Memory B cell (primary cell): ENCODE results near the gene ICA1.

Experiments
- ATAC-seq: fragments of 150-1000 bp; cut with Tn5 transposase; 2 replicates; pipeline ENCODE4 v1.10.0; 2021; ENCODE audit warnings: low read depth, mild to moderate bottlenecking, moderate library complexity
- DNase-seq, 2 donors: peaks; one replicate each; pipeline ENCODE4 v3.0.0; 2022; ENCODE audit warnings: low spot score in 2 of 2
- H3K27ac Mint-ChIP-seq: one replicate; pipeline ENCODE4 v1.8.0; 2022; ENCODE audit warnings: mild to moderate bottlenecking, moderate library complexity, mixed read lengths
- H3K27me3 Mint-ChIP-seq: one replicate; pipeline ENCODE4 v1.8.0; 2022; ENCODE audit warnings: mixed read lengths
- H3K36me3 Mint-ChIP-seq: one replicate; pipeline ENCODE4 v1.8.0; 2022; ENCODE audit warnings: mild to moderate bottlenecking, mixed read lengths
- H3K4me1 Mint-ChIP-seq: one replicate; pipeline ENCODE4 v1.8.0; 2022; ENCODE audit warnings: mixed read lengths
- H3K4me3 Mint-ChIP-seq: one replicate; pipeline ENCODE4 v1.8.0; 2022; ENCODE audit warnings: mild to moderate bottlenecking, moderate library complexity, mixed read lengths
- H3K9me3 Mint-ChIP-seq: one replicate; pipeline ENCODE4 v1.8.0; 2022; ENCODE audit warnings: mixed read lengths

ICA1 gene

GRCh38 chr7:8226501-8226900 lies 35.5 kb downstream of the ICA1 start:
- H3K27ac Mint-ChIP-seq, result no peak overlapping the region
- no peaks in the 10 kb centered on the region for H3K9me3 Mint-ChIP-seq
- peaks cover 14% of the 10 kb centered on the region for H3K27me3 Mint-ChIP-seq

GRCh38 chr7:8221567-8221966 lies 40.4 kb downstream of the ICA1 start:
- H3K27me3 Mint-ChIP-seq, result peaks cover 4% of the 10 kb centered on the region
- no peaks in the 10 kb centered on the region for H3K9me3 Mint-ChIP-seq
- no peaks in the 10 kb centered on the region for H3K36me3 Mint-ChIP-seq
- no peak overlapping the region for H3K4me3 Mint-ChIP-seq
- no peak for ATAC-seq
- peaks cover 2% of the 10 kb centered on the region for H3K4me1 Mint-ChIP-seq
- no peak overlapping the region for H3K27ac Mint-ChIP-seq
- DNase-seq, result no peak

More at GRCh38 chr7:8226501-8226900, 35.5 kb downstream of the ICA1 start:
- no peak for DNase-seq
- H3K36me3 Mint-ChIP-seq, result no peaks in the 10 kb centered on the region
- no peaks in the 10 kb centered on the region for H3K4me1 Mint-ChIP-seq
- no peak for ATAC-seq
- no peak overlapping the region for H3K4me3 Mint-ChIP-seq

DNA sequence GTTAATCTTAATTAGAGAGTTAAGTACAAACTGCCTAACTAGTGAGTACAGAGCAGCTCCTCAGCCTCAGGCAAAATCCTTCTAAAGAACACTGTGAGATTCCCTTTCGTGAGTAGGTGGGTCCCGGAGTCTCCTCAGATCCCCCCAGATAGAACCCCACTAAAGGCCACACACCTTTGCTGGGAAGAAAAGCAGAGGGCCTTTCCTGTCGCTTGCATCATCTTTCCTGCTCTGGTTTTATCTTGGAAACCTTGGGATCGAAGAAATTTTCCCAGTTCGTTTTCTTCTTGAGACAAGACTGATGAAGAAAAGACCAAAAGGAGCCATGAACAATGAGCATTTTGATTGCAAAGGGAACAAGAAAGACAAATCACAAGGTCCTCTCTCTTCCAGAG lies 40.9 kb downstream of the ICA1 start:
- Mint-ChIP-seq H3K36me3 (no peaks in the 10 kb centered on the region), H3K4me1 (peaks cover 2% of the 10 kb centered on the region), H3K9me3 (no peaks in the 10 kb centered on the region), H3K4me3 (no peak overlapping the region), H3K27ac (no peak overlapping the region), H3K27me3 (peaks cover 2% of the 10 kb centered on the region)
- DNase-seq (no peak), ATAC-seq (no peak)

DNA sequence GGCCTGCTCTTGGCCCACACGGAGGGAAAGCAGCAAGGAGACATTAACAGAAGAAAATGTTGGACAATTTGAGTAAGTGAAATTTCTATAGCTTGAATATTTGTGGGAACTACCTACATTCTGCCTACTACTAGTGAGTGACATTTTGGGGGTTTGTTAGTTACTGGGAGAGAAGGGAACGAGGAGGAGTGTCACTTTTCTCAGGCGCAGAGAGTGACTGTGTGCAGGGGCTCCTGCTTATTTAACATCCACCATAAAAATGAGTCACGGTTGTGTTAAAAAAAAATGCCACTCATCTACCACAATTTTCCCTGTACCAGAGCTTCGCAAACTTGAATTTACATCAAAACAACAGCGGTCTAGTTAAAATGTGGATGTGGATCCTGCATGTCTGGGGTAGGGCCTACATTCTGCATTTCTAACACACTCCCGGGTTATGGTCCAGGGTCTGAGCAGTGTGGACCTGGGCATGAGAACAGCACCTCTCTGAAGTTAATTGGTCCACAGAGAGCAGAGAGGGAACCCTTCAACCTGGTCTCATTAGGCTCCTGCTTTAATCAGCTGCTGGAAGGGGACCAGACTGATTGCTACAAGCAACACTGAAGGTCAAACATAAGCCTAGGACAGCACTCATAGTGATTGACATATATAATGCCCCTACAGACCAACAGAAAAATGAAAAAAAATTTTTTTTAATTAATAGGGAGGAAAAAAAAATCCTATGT lies 41.4 kb downstream of the ICA1 start:
- no peak for DNase-seq
- no peak overlapping the region for H3K4me3 Mint-ChIP-seq
- no peak for ATAC-seq
- no peaks in the 10 kb centered on the region for H3K36me3 Mint-ChIP-seq
- no peaks in the 10 kb centered on the region for H3K27me3 Mint-ChIP-seq
- H3K27ac Mint-ChIP-seq, result no peak overlapping the region
- H3K4me1 Mint-ChIP-seq, result peaks cover 2% of the 10 kb centered on the region
- no peaks in the 10 kb centered on the region for H3K9me3 Mint-ChIP-seq

DNA sequence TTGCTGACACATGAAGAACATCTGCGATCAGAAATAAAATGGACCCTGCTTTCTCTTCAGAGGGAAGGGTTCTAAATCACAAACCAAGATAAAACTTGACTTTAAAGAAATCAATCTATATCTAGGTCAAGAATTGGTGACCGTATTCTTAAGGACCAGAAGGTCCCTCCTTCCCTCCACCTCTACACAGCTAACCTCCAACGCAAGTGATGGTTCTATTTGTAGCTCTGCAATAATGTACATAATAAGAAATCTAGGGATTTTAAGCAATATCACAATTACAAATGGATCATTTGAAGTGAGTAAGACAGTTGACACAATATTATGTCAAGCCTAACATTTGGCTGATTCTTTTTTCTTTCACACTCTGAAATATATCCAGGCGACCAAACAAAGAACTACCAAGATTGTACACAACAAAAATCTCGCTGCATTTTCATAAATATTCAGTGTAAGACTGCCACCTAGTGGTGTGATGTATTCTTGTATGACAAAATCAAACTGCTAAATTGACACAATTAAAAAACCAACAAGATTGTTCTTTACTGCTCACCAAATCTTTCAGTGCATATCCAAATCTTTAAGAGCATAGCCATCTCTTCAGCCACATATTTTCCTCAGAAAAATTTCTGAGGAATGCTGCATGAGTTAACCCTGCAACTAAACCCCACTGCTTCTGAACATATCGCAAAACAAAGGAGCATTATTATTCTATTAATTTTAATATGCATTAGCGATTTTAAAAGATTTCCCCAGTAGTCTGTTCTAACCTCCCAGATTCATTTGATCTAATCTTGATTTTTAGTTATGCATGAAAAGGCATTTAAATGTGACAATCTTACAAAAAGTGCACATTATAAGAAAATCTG lies 44.5 kb downstream of the ICA1 start:
- Mint-ChIP-seq H3K36me3 (no peaks in the 10 kb centered on the region), H3K9me3 (no peaks in the 10 kb centered on the region), H3K4me3 (no peak overlapping the region), H3K27me3 (no peaks in the 10 kb centered on the region), H3K4me1 (peaks cover 2% of the 10 kb centered on the region), H3K27ac (no peak overlapping the region)
- peak; percentile 59 for ATAC-seq
- peak; percentile 19 to 67 for DNase-seq

- ATAC-seq, result no peak
- H3K27me3 Mint-ChIP-seq, result no peaks in the 10 kb centered on the region
Observed at GRCh38 chr7:8216334-8216690, 45.7 kb downstream of the ICA1 start.

DNA sequence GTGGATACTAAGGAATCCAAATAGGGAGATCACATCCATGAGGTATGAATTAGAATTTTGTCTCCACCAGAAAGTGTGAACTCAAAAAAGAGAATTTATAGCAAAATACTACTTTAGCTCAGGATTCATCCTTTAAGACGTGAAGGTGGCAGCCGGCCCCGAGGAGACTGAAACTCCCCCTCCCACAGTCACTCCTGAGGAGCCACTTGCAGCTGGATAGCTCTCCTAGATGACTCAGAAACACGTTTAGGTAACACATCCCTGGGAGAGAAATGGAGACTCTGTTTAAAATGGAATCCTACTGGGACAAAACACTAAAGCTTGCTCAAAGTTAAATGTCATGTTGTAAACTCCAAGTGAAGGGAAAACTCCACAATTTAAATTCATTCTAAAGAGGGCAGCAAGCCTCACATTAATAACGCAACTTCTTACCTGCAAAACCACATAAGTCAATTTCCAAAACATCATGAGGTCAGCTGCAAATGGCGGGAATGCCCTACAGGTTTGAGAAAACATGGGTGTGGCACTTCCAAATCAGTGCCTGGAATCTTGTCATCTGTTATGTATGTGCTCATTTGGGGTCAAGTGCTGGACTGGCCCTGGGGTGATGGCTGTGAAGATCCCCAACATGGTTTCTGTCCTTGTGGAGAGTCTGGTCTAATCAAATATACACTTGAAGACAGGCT lies 46.2 kb downstream of the ICA1 start:
- Mint-ChIP-seq H3K4me1 (peaks cover 2% of the 10 kb centered on the region), H3K27me3 (no peaks in the 10 kb centered on the region), H3K4me3 (no peak overlapping the region), H3K36me3 (no peaks in the 10 kb centered on the region), H3K27ac (no peak overlapping the region), H3K9me3 (no peaks in the 10 kb centered on the region)
- no peak for DNase-seq
- ATAC-seq, result no peak

More at GRCh38 chr7:8216334-8216690, 45.7 kb downstream of the ICA1 start:
- no peaks in the 10 kb centered on the region for H3K9me3 Mint-ChIP-seq
- H3K36me3 Mint-ChIP-seq, result no peaks in the 10 kb centered on the region
- H3K4me3 Mint-ChIP-seq, result no peak overlapping the region
- H3K4me1 Mint-ChIP-seq, result peaks cover 2% of the 10 kb centered on the region
- DNase-seq, result no peak
- H3K27ac Mint-ChIP-seq, result no peak overlapping the region

GRCh38 chr7:8214244-8214824 lies 47.6 kb downstream of the ICA1 start:
- no peak overlapping the region for H3K27ac Mint-ChIP-seq
- no peaks in the 10 kb centered on the region for H3K27me3 Mint-ChIP-seq
- no peak overlapping the region for H3K4me3 Mint-ChIP-seq
- DNase-seq, result no peak
- H3K9me3 Mint-ChIP-seq, result no peaks in the 10 kb centered on the region
- no peaks in the 10 kb centered on the region for H3K36me3 Mint-ChIP-seq
- peaks cover 2% of the 10 kb centered on the region for H3K4me1 Mint-ChIP-seq
- ATAC-seq, result no peak

DNA sequence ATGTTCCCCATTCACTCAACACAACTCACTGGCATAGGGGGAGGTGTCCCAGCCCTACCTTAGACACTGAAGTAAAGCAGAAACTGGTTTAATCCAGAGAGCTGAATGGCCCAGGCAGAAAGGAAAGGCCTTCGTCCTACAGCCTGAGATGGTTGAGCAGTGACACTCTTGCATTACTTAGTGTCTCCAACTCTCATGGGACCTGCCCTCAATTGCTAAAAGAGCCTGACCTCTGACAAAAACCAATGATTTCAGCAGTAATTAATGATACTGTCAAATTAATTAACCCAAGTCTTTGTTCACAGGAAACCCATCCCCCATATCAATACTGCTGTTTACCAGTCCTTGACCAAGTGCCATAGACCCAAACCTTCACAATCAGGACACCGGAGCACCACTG lies 48.6 kb downstream of the ICA1 start:
- DNase-seq, result no peak
- H3K4me3 Mint-ChIP-seq, result no peak overlapping the region
- H3K9me3 Mint-ChIP-seq, result no peaks in the 10 kb centered on the region
- no peak overlapping the region for H3K27ac Mint-ChIP-seq
- H3K36me3 Mint-ChIP-seq, result no peaks in the 10 kb centered on the region
- no peaks in the 10 kb centered on the region for H3K27me3 Mint-ChIP-seq
- no peak for ATAC-seq
- H3K4me1 Mint-ChIP-seq, result peaks cover 2% of the 10 kb centered on the region

DNA sequence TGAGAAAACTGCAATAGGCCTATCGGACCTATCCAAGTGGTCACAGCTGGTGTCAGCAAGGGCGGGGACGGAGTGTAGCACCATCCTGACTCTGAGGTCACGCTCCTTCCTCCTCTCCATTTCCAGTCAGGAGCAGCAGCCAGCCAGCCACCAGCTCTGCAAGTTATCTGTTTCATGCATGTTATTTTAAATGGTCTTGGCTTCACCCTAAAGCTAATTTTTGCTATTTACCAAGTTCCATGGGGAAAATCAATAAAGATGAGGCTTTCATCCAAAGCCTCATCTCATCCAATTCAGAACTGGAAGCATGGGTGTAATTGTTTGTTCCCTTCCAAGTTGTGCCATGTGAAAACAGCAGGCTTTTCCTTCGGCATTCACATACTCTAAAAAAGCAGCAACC lies 49.3 kb downstream of the ICA1 start:
- peaks cover 2% of the 10 kb centered on the region for H3K4me1 Mint-ChIP-seq
- no peaks in the 10 kb centered on the region for H3K9me3 Mint-ChIP-seq
- no peaks in the 10 kb centered on the region for H3K36me3 Mint-ChIP-seq
- H3K27ac Mint-ChIP-seq, result no peak overlapping the region
- DNase-seq (no peak), ATAC-seq (no peak)
- no peaks in the 10 kb centered on the region for H3K27me3 Mint-ChIP-seq
- H3K4me3 Mint-ChIP-seq, result no peak overlapping the region

GRCh38 chr7:8211725-8212096 lies 50.3 kb downstream of the ICA1 start:
- ATAC-seq, result no peak
- no peak overlapping the region for H3K4me3 Mint-ChIP-seq
- DNase-seq, result no peak
- H3K27ac Mint-ChIP-seq, result no peak overlapping the region
- H3K27me3 Mint-ChIP-seq, result no peaks in the 10 kb centered on the region
- H3K9me3 Mint-ChIP-seq, result no peaks in the 10 kb centered on the region
- no peaks in the 10 kb centered on the region for H3K36me3 Mint-ChIP-seq
- no peaks in the 10 kb centered on the region for H3K4me1 Mint-ChIP-seq

DNA sequence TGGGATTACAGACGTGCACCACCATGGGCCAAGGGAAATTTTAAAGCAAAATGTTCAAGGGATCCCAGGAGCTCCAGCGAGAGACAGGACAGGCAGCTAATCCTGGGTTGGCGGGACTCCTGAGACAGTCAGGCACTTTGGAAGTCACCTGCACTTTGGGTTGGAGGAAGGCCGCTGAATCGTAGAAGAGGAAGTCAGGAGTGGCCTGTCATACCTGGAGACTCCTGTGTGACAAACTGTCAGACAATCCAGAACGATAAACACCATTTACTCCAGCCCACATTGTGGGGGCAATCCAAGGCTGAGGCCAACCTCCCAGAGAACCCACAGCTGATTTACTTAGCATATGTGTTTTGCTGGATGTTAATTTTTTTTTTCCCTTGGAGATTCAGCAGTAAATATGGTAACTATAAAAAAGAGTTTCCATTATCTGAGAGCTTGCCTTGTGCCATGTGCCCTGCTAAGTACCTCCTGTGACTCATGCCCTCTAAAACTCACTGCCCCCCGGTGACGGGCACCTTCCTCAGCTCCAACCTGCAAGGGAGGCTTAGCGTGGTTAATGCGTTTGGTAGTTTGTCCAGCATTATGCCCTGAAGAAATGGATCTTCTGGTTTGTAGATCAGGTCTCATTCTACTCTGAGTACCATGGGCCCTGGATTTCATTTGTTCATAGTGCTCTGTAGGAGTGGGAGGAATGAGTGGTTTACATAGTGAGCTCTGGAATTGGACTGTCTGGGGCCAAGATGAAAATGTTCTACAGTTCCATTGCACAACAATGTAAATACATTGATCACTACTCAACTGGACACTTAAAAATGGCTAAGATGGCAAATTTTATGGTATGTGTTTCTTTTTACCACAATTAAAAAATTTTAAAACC lies 50.9 kb downstream of the ICA1 start:
- Mint-ChIP-seq H3K9me3 (no peaks in the 10 kb centered on the region), H3K36me3 (no peaks in the 10 kb centered on the region), H3K4me1 (no peaks in the 10 kb centered on the region), H3K27me3 (no peaks in the 10 kb centered on the region), H3K4me3 (no peak overlapping the region), H3K27ac (no peak overlapping the region)
- ATAC-seq, result no peak
- DNase-seq, result no peak

DNA sequence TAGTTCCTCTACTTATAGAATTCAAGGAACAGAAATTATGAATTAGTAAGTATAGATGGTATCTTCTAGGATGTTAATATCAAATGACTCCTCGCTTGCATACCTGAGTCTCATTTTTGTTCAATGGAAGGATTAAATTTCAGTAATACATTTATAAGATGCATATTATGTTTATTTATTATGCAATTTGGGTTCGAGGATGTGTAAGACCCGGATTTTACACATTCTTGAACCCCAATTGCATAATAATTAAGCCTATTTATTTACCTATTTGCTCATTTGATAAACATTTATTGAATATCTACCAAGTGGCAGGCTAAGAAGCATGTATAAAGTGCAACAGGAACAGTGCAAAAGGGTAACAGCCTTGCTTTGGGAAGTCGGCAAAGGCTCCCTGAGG lies 52.6 kb downstream of the ICA1 start:
- H3K27me3 Mint-ChIP-seq, result peaks cover 2% of the 10 kb centered on the region
- no peak for ATAC-seq
- H3K9me3 Mint-ChIP-seq, result no peaks in the 10 kb centered on the region
- H3K36me3 Mint-ChIP-seq, result no peaks in the 10 kb centered on the region
- no peaks in the 10 kb centered on the region for H3K4me1 Mint-ChIP-seq
- no peak overlapping the region for H3K4me3 Mint-ChIP-seq
- H3K27ac Mint-ChIP-seq, result no peak overlapping the region
- DNase-seq, result no peak
